HEK293 (cell line): ENCODE results near the gene CCDC78.

Experiments
- ATF2 ChIP-seq: fragments of 450-650 bp; formaldehyde crosslinking; IDR thresholded peaks from 2 replicates; pipeline ENCODE4 v1.5.1; 2016; ENCODE audit warnings: missing biosample characterization, missing genetic modification characterization, low read depth
- BCL6B ChIP-seq: fragments of 450-650 bp; formaldehyde crosslinking; IDR thresholded peaks from 2 replicates; pipeline ENCODE4 v1.5.1; 2017; ENCODE audit warnings: missing biosample characterization, missing genetic modification characterization
- FEZF1 ChIP-seq: fragments of 450-650 bp; formaldehyde crosslinking; IDR thresholded peaks from 2 replicates; pipeline ENCODE4 v1.5.1; 2016; ENCODE audit warnings: missing biosample characterization, missing genetic modification characterization
- GFI1B ChIP-seq: fragments of 450-650 bp; formaldehyde crosslinking; IDR thresholded peaks from 2 replicates; pipeline ENCODE4 v1.5.1; 2016; ENCODE audit warnings: missing biosample characterization, missing genetic modification characterization
- GLI2 ChIP-seq: fragments of 450-650 bp; formaldehyde crosslinking; IDR thresholded peaks from 2 replicates; pipeline ENCODE4; 2017; ENCODE audit warnings: missing biosample characterization, missing genetic modification characterization, low read depth, borderline replicate concordance
- MEIS1 ChIP-seq: sonication (generic); formaldehyde crosslinking; IDR thresholded peaks from 2 replicates; pipeline ENCODE4 v1.8.1; 2022; ENCODE audit warnings: missing genetic modification reagents, mild to moderate bottlenecking, borderline replicate concordance
- PBX3 ChIP-seq: sonication (generic); formaldehyde crosslinking; IDR thresholded peaks from 2 replicates; pipeline ENCODE4 v1.8.1; 2022; ENCODE audit warnings: mild to moderate bottlenecking, moderate library complexity, missing genetic modification reagents
- REPIN1 ChIP-seq: fragments of 450-650 bp; formaldehyde crosslinking; IDR thresholded peaks from 2 replicates; pipeline ENCODE4 v1.5.1; 2017; ENCODE audit warnings: missing biosample characterization, missing genetic modification characterization, low read depth
- SCRT1 ChIP-seq: fragments of 450-650 bp; formaldehyde crosslinking; IDR thresholded peaks from 2 replicates; pipeline ENCODE4 v1.5.1; 2016; ENCODE audit warnings: missing biosample characterization, missing genetic modification characterization, borderline replicate concordance
- SCRT2 ChIP-seq: fragments of 450-650 bp; formaldehyde crosslinking; IDR thresholded peaks from 2 replicates; pipeline ENCODE4 v1.5.1; 2016; ENCODE audit warnings: missing biosample characterization, missing genetic modification characterization
- SP7 ChIP-seq: fragments of 450-650 bp; formaldehyde crosslinking; IDR thresholded peaks from 2 replicates; pipeline ENCODE4 v1.5.1; 2016; ENCODE audit warnings: missing biosample characterization, missing genetic modification characterization
- TSHZ1 ChIP-seq: fragments of 450-650 bp; formaldehyde crosslinking; IDR thresholded peaks from 2 replicates; pipeline ENCODE4 v1.5.1; 2016; ENCODE audit warnings: missing biosample characterization, missing genetic modification characterization, borderline replicate concordance
- ZBTB1 ChIP-seq: fragments of 450-650 bp; formaldehyde crosslinking; IDR thresholded peaks from 2 replicates; pipeline ENCODE4 v1.5.1; 2016; ENCODE audit warnings: missing biosample characterization, missing genetic modification characterization
- ZNF112 ChIP-seq: fragments of 450-650 bp; formaldehyde crosslinking; IDR thresholded peaks from 2 replicates; pipeline ENCODE4 v1.5.0; 2017; ENCODE audit warnings: missing biosample characterization, missing genetic modification characterization
- ZNF140 ChIP-seq: fragments of 450-650 bp; formaldehyde crosslinking; IDR thresholded peaks from 2 replicates; pipeline ENCODE4 v1.5.1; 2016; ENCODE audit warnings: missing biosample characterization, missing genetic modification characterization
- ZNF148 ChIP-seq: fragments of 450-650 bp; formaldehyde crosslinking; IDR thresholded peaks from 2 replicates; pipeline ENCODE4 v1.5.0; 2017; ENCODE audit warnings: missing biosample characterization, missing genetic modification characterization, borderline replicate concordance
- ZNF157 ChIP-seq: fragments of 450-650 bp; formaldehyde crosslinking; IDR thresholded peaks from 2 replicates; pipeline ENCODE4 v1.5.1; 2016; ENCODE audit warnings: missing biosample characterization, missing genetic modification characterization
- ZNF223 ChIP-seq: fragments of 450-650 bp; formaldehyde crosslinking; IDR thresholded peaks from 2 replicates; pipeline ENCODE4 v1.5.1; 2016; ENCODE audit warnings: missing biosample characterization, missing genetic modification characterization
- ZNF239 ChIP-seq: fragments of 450-650 bp; formaldehyde crosslinking; IDR thresholded peaks from 2 replicates; pipeline ENCODE4 v1.5.1; 2016; ENCODE audit warnings: missing biosample characterization, missing genetic modification characterization
- ZNF362 ChIP-seq: fragments of 450-650 bp; formaldehyde crosslinking; IDR thresholded peaks from 2 replicates; pipeline ENCODE4 v1.5.1; 2016; ENCODE audit warnings: missing biosample characterization, missing genetic modification characterization
- ZNF514 ChIP-seq: fragments of 450-650 bp; formaldehyde crosslinking; IDR thresholded peaks from 2 replicates; pipeline ENCODE4 v1.5.1; 2016; ENCODE audit warnings: missing biosample characterization, missing genetic modification characterization
- ZNF529 ChIP-seq: fragments of 450-650 bp; formaldehyde crosslinking; IDR thresholded peaks from 2 replicates; pipeline ENCODE4 v1.5.1; 2017; ENCODE audit warnings: missing genetic modification characterization, missing biosample characterization; ENCODE audit not compliant: insufficient replicate concordance
- ZNF549 ChIP-seq: fragments of 450-650 bp; IDR thresholded peaks from 2 replicates; pipeline ENCODE4 v1.5.1; 2018; ENCODE audit warnings: missing biosample characterization, missing genetic modification characterization, mild to moderate bottlenecking, inconsistent platforms, moderate library complexity
- ZNF626 ChIP-seq: fragments of 450-650 bp; sonication (Bioruptor Pico); formaldehyde crosslinking; IDR thresholded peaks from 2 replicates; pipeline ENCODE4 v1.5.1; 2018; ENCODE audit warnings: missing biosample characterization, missing genetic modification characterization, inconsistent platforms
- ZNF629 ChIP-seq: fragments of 450-650 bp; formaldehyde crosslinking; IDR thresholded peaks from 2 replicates; pipeline ENCODE4 v1.5.1; 2017; ENCODE audit warnings: missing biosample characterization, missing genetic modification characterization
- ZNF645 ChIP-seq: fragments of 450-650 bp; formaldehyde crosslinking; IDR thresholded peaks from 2 replicates; pipeline ENCODE4; 2016; ENCODE audit warnings: missing biosample characterization, missing genetic modification characterization
- ZNF830 ChIP-seq: fragments of 450-650 bp; IDR thresholded peaks from 2 replicates; pipeline ENCODE4 v1.5.0; 2018; ENCODE audit warnings: missing biosample characterization, missing genetic modification characterization, low read depth, mild to moderate bottlenecking, moderate library complexity

Gene CCDC78

GRCh38 chr16:728131-728889 lies 2.1 kb upstream of the CCDC78 start (continued):
- no peak for TF ChIP-seq ZNF830
- TF ChIP-seq ZNF514 = no peak
- TF ChIP-seq GFI1B (tag by site-specific recombination) = no peak
- no peak for TF ChIP-seq ZNF362 (tag by site-specific recombination)
- no peak for TF ChIP-seq ZNF140
- no peak for TF ChIP-seq ZNF148 (tag by site-specific recombination)
- TF ChIP-seq FEZF1 (tag by site-specific recombination) = no peak
- no peak for TF ChIP-seq ZNF112
- TF ChIP-seq GLI2 = no peak
- TF ChIP-seq TSHZ1 (tag by site-specific recombination) = no peak
- TF ChIP-seq ZNF626 (tag by site-specific recombination) = no peak
- TF ChIP-seq ATF2 = no peak
- TF ChIP-seq ZNF549 = no peak
- TF ChIP-seq MEIS1 (CRISPR knock-in tag) = no peak
- TF ChIP-seq ZNF157 (tag by site-specific recombination) = no peak
- TF ChIP-seq PBX3 (CRISPR knock-in tag) = no peak
- peak; percentile 46; the same call in 1 of the 2 replicates for TF ChIP-seq ZNF629 (tag by site-specific recombination)
- no peak for TF ChIP-seq REPIN1 (tag by site-specific recombination)
- no peak for TF ChIP-seq BCL6B (tag by site-specific recombination)
- no peak for TF ChIP-seq ZNF529 (tag by site-specific recombination)
- TF ChIP-seq SCRT1 (tag by site-specific recombination) = no peak
- no peak for TF ChIP-seq ZNF223
- no peak for TF ChIP-seq SCRT2 (tag by site-specific recombination)
- TF ChIP-seq ZBTB1 (tag by site-specific recombination) = no peak
- 0 out of 2 replicates have a peak, but pooled peaks have one; percentile 24 for TF ChIP-seq SP7
- no peak for TF ChIP-seq ZNF239 (tag by site-specific recombination)
- no peak for TF ChIP-seq ZNF645 (tag by site-specific recombination)
